ENCODE results near the gene PTX3.

PTX3 gene

DNA sequence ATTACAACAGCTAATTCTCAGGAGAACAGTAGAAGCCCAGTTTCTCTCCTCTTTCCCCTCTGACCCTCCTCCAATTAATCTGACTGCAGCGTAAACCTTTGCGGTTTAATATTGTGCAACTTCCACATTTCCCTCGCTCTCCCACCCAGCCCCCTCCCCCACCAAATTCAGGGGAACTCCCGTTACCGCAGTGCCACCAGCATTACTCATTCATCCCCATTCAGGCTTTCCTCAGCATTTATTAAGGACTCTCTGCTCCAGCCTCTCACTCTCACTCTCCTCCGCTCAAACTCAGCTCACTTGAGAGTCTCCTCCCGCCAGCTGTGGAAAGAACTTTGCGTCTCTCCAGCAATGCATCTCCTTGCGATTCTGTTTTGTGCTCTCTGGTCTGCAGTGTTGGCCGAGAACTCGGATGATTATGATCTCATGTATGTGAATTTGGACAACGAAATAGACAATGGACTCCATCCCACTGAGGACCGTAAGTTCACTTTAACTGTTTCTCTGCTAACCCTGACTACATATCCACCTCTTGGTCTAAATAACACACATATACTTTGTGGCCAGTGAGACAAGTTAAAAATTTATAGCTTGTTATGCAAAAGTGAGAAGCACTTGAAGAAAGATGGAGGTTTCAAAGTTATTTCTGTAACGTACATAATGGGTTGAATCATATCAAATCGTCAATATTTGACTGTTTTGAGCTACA is at the start of gene PTX3:
Gene PTX3 (plus strand): TSS at position 268 of the 709 bp plus-strand sequence. CDS start 84 bp downstream, at position 352.
- DNase-seq = peak; percentile 20

DNA sequence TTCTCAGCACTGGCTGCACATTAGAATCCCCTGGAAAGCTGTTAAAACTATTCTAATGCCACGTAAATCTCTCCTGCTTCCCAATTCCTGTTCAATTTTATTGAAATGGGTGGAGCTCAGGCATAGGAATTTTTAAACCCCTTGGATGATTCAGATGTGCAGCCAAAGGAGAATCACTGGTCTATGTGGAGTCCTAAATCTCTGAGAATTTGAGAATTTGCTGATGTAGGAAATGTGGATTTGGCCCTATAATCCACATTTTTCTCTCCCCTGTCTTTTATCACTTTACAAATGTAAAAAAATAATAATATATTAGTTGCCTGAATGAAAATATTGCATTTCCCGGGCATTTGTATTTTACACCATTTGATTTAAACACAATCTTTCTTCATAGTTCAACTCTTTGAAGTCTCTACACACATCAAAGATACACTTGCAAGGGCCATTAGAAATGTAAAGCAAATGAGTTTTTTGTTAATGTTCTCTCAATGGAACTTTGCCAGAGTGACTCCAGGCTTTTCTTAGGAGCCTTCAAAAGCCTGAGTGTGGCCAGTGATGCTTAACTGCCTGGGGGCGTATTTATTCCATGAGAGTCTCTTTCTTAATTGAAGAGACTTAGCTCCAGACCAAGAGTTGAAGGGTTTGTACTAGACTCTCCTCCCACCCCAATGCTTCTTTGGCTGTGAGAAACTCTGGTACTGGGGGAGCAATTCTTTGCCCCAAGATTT is 48.8 kb upstream of the PTX3 start:
- DNase-seq = no peak

DNA sequence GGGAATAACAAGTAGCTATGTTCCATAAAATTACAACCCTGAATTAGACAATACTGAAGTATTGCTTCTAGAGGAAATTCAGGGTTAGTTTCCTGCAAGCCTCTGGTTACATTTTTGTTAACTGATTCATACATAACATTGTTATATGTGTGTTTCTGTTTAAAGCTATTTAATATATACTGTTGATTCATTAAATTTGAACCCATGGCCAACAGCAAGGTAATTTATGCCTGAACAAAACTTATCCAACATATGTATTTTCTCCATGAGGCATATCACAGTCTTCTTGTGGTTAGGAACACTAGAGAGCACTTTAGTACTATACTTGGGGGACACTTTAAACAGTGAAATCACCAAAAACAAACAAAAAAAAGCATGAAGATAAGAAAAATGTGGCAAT is 47.7 kb upstream of the PTX3 start:
- no peak for DNase-seq

DNA sequence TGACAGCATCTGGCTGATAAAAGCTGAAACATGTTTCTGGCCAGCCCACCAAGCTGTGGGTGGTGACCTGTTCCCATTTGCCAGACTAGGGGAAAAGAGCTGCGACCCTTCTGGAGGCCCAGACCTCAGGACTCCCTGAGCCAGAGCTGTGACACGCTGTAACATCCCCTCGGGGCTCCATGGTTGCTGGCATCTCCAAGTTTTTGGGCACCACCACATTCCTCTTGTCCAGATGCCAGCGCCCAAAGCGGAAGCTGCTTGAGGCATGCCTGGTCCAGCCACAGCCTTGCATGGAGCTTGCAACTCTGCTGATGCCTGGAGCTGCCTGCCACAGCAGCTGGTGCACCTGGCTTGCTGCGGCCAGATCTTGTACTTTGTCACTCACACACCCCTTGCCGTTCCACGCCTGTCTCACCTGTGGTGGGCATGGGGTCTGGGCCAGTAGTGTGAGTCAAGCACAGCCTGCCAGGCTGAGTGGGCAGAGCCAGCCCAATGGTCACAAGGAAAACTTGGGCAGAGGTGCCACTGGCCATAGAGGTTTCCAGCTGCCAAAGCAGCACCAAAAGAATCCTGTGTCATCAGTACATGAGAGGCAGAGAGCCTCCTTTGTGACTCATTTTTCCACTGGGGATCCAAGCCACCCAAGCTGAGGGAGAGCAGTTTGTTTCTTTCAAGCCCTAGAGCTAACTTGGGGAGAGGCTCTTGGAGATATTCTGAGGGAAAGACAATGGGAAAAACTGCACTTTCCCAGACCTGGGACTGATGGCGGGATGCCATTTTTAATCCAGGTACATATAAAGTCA is 45.7 kb upstream of the PTX3 start:
- DNase-seq = no peak

DNA sequence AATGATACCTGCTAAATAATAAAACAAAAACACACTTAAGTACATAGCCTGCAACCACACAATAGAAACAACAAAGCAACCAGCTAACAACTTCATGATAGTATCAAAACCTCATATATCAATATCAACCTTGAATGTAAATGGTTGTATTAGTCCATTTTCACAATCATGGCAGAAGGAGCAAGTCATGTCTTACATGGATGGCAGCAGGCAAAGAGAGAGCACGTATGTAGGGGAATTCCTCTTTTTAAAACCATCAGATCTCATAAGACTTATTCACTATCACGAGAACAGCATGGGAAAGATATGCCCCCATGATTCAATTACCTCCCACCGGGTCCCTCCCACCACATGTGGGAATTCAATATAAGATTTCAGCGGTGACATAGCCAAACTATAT is 44.5 kb upstream of the PTX3 start:
- no peak for DNase-seq

DNA sequence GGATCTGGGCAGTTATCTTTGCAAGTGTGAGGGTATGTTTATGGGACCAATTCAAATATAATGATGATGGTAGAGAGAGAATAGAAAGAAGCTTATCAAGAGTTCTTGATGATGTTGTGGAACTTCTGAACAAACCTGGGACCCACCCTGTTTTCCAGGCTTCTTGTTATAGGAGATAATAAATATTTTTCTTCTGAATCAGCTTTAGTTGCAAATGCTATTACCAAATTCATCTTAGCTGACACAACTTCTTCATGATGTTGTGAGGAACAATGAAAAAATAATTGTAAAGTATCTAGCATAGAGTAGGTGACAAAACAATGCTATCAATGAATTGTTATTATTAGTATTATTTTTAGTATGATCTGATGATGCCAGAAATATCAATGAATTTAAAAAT is 43.5 kb upstream of the PTX3 start:
- no peak for DNase-seq

DNA sequence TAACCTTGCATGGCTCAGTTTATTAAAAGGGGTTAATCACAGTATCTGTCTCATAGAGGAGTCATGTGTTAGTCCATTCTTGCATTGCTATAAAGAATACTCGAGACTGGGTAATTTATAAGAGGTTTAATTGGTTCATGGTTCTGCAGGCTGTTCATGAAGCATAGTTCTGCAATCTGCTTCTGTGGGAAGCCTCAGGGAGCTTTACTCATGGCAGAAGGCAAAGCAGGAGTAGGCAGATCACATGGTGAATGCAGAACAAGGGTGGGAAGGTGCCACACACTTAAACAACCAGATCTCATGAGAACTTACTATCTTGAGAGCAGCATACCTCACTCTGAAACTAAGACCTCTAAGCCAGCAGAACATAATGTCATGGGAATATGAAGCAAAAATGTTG is 42.2 kb upstream of the PTX3 start:
- no peak for DNase-seq

DNA sequence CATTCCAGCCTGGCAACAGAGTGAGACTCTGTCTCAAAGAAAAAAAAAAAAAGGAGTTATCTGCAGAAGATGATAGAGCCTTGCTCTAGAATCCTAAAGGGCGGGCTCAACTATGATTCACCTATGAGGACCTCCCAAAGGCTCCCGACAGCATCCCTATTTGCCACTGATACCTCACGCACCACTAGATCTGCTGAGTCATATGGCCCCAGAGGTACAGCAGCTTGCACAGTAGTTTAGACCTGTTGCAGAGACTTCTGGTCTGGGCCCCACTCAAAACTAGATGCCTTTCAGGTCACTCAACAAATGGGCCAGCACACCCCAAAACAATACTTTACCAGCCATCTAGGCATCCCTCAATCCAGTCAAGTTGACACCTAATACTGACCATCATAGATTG is 38.1 kb upstream of the PTX3 start:
- DNase-seq = no peak

DNA sequence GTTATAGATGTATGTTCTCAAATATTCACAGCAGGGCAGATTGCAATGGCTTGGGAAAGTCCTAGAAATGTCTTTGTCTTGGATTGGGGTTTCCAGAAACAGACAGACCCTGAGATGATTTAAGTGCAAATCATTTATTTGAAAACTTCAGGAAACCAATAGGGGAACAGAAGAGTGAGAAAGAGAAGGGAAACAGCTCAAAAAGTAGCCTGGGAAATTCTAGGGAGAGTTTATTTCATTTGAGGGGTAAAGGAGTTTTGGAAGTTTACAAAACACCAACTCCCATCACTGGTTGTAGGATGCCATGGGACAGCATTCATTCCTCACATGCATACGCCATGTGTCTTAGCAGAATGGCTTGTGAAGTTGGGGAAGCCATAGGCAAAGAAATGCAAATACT is 32.3 kb upstream of the PTX3 start:
- DNase-seq = no peak

DNA sequence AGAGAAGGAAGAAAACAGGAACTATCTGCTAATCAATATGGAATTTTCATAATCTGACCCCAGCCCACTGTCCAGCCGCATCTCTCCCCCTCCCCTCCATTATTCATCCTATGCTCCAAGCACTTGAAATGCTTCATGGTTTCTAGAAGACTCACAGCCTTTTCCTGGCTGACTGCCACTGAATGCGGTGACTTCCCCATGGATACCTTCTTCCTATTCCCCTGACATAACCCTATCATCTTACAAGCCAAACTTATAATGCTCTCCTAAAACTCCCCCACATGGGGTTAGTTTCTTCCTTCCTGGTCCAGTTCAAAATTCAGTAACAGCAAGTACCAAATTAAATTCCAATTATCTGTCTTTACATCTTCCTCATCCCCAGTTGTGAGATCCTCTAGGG is 31.2 kb upstream of the PTX3 start:
- no peak for DNase-seq

DNA sequence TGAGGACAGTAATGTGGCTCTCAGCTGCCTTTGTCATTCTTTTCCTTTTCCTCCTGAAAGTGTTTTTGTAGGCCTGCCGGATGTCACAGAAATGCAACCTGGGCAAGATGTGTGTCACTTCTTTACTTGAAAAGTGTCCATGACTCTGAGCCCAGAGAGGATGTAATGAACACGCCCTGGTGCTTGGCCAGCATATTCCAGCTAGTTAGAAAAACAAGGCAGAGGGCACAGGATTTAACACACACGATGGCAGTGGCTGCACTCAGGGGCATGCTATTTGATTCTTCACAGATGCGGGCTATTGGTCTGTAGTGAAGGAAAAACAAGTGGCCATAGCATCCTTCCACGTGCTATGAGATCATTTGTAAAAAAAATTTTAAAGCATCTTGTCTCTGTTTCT is 30.3 kb upstream of the PTX3 start:
- no peak for DNase-seq

DNA sequence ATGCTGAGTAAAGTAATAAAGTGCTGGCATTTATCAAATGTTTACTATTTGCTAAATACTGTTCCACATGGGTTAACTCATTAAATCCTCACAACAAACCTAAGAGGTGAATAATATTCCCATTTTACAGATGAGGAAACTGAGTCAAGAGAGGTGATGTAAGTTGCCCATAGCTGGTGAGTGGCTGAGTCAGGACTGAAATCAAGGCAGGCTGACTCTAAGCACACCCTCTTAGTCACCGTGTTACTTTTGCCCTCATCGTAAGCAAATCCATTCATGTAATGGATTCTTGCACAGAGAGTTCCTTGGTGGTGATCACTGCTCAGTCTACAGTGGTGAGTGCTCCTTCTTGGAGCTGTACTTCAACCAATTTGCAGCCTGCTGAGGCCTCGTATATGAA is 28.9 kb upstream of the PTX3 start:
- DNase-seq = no peak

DNA sequence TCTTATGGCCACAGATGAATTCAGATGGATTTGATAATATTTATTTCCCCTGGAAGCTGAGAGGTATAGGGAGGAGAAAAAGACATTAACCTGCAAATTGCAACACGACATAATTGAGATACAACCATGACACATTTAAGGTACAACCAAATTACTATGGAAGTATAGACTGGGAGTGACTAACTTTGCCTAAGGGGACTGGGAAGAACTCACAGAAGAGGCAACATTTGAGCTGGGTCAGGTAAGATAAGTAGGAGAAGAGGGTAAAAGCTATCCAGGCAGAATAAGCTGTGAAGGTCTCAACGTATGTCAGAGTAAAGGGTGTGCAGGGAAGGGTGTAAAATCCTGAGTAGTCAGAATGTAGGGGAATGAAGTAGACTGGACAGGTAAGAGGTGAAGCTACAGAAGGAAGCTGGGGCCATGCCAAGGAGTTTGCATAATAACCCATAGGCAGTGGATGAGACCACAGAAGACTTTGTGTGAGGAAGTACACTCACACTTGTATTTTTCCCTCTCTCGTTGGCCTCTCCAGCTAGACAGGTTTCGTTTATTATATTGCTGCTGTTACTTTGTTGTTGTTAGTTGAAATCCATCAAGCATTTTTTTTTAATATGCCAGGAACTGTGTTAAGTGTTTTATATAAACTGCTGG is 28.0 kb upstream of the PTX3 start:
- no peak for DNase-seq

DNA sequence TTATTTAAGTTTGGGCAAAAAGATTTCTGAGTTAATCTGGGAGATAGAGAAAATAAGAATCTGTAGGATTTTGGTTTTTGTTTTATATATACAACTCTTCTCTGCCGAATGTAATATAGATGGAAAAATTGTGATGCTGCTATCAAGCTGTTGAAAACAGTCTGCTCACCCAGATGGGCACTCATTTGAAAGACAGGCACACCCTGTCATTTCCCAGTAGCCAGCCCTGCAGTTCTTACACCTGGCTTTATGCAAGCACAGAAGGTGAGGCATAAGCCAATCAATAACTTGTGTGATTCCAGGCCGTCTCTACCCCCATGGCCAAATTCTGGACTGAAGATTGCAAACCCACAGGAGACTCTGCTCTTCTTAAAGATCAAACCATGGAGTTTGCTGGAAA is 27.1 kb upstream of the PTX3 start:
- peak; percentile 50 for DNase-seq

DNA sequence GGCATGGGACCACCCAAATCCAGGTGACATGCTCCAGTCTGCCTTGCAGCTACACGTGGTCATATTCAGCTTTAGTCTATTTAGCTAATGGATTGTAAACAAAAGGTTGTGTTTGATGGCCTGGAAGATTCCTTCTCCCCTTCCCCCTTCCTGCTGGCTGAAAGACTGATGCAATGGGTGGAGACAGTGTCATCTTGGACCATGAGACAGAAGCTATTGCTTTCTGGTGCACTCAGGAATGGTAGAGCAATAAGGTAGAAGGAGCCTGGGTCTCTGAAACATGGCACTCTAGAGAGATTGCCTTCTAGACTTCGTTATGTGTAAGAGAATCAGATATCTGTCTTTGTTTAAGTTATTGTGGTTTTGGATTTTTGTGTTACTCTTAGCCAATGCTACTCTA is 25.7 kb upstream of the PTX3 start:
- DNase-seq = no peak

DNA sequence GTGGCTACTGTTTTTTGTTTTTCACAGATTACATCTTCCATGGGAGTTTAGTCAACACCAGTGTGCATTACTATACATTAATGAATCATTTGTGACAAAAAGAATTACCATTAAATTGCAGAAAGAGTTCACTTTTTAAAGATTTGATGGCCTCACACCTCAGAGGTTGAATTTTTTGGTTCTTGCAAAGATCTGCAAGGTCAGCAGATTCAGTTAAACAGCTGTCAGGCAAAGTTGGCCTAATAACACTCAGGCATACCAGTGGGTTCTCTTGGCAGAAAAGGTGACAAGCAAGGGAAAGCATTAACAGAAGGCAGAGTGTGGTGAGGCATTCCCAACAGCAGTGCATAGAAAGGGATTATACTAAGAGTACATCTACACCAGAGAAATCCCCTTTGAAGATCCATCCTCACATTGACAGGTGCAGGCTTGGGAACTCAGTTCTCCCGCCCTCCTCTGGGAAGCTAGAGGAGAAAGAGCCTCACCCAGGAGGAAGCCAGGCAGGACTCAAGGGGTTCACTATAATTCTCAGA is 24.3 kb upstream of the PTX3 start:
- peak; percentile 75 for DNase-seq

DNA sequence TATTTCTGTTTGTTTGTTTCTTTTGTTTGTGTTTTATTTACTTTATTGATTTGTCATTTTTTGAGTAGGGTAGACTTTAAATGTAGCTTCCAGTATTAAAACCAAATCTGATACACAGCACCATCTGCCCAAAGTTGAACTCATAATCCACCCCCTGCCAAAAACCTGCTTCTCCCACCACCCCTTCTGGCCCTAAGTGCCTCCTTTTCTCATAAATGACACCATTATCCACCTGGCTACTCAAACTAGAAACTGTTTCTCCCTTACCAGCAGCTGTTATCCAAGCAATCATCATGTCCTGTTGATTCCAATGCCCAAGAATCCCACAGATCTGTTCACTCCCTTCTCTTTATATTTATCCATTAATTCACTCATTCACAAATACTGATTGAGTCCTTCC is 21.8 kb upstream of the PTX3 start:
- DNase-seq = peak; percentile 57

DNA sequence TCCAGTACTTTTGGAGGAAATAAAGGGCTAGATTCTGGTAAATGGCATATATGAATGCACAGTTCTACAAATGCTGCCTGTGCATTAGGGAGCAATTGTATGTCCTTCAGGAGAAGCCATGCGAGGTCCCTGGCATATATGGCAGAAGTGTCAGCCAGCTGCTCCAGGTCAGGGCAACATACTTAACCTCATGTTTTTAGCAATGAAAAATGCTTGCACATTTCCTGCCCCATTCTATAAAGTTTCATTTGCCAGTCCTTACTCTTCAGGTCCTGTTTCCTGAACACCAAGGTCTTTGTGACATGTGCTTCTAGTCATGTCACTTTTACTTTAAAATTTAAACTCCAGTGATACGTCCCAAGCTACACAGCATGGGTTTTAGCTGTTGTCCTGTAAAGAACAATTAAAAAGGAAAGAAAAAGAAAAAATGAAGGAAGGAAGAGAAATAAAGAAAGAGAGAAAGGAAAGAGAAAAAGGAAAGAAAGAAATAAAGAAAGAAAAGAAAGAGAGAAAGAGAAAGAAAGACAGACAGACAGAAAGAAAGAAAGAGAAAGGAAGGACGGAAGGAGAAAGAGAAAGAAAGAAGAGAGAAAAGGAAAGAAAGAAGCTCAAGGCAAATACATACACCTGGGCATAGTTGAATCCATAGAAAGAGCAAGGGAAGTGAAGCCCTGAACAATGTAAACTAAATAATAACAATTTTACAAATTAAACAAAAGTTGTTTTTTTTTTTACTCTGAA is 20.1 kb upstream of the PTX3 start:
- no peak for DNase-seq

DNA sequence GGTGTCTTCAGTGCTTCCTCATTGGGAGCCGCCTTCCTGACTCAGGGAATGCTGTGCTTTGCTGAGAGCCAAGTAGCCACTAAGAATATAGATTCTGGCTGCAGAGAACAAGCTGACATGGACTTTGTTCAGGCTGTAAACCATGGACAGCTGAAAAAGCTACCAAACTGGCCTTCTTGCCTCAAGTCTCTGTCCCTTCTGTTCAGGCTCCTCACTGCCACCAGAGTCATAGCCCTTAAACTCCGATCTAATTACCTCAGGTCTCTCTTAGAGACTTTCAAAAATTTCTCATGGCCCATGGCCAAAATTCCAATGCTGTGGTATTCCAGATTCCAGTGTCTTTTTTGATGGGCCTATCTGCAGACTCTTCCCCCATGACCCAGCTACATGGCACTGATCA is 19.4 kb upstream of the PTX3 start:
- no peak for DNase-seq

DNA sequence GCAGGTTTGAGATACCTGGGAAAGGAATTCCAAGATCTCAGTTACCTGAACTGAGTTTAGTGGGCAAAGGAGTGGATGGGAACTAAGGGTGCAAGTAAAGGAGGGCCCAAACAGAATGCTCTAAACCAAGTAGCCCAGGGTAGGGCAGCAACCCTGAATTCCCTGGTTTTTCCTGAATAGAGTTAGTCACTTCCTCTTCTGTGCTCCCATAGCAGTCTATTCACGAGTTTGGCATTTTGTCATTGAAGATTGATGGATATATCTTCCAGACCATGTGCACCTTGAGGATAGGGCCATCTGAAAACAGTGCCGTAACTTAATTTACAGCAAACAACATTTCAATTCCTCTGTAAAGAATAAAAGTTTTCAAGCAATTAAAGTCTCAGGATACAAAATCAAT is 18.5 kb upstream of the PTX3 start:
- DNase-seq = no peak

DNA sequence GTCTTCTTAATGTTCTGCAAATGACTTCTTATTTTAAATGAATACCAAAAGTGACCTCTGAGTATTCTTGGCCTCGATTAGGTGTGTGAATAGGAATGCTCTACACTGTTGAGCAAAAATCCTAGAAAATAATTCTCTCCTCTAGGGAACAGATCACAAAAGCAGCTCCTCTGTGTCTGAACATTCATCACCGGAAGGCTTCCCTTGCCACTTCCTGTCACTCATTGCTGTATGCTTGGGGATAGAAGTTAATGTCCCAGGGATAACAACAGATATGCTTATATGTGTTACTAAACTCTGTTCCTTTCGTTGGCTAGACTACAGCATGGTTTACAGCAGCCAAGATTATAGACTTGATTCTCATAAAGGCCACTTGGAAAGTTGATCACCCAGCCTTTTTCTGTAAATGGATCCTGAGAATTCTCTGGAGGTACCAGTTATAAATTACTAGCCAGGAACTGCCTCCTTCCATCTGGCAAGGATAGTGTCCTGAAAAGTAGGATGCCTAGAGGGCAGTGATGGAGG is 16.0 kb upstream of the PTX3 start:
- DNase-seq = peak; percentile 24

DNA sequence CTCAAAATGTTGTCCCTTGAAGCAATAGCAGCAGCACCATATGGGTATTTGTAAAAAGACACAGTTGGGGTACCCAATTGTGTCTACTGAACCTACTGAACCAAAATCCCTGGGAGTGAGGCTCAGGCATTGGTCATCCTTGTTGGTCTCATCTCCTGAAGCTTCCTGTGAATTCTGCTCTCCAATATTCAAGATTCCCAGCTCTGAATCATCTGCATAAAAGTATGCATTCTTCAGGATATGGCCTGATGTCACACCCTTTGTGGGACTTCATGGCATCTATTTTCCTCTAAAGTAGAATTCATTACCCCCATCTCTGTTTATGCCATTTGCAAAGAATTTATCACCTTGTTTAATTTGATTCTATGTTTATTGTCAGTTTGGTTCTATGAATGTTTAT is 13.3 kb upstream of the PTX3 start:
- no peak for DNase-seq
